ENCODE results near the gene POLH. TPM values are rescaled to one million over a fixed set of nuclear protein-coding genes. Genes with fewer than 3 reads are reported as not detected.

POLH gene
- total and polyA plus RNA-seq, 2 experiments from 2014 or later = 5.8 to 7.9 TPM

DNA sequence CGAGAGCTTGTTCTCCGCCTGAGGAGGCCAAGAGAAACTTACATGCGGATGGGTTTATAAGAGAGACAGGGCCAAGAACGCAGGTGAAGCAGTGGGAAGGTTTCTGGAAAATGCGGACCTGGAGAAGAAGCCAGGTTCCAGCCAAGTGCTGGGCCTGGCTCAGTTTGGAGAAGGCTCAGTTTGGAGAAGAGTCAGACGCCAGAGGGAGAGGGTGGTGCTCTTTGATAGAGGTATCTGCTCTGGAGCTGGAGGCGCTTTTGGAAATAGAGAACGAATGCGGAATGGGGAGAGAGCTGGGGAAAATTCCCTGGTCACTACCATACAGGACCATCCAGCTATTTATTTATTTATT, 69.6 kb downstream of the POLH start:
- peak overlapping the region; percentile 80 for H3K4me2 ChIP-seq
- Mint-ChIP-seq H3K9me3 (peaks cover 2% of the 10 kb centered on the region; the same call in 1 of the 3 replicates), H3K27me3 (ENCODE audit: insufficient read depth, low read depth, poor library complexity) (peaks cover 14% of the 10 kb centered on the region), H3K4me3 (peak overlapping the region; percentile 80), H3K4me1 (peaks cover 10% of the 10 kb centered on the region), H3K27ac (peak overlapping the region; percentile 87), H3K36me3 (ENCODE audit: low read depth) (peaks cover 16% of the 10 kb centered on the region)
- no peaks in the 10 kb centered on the region; the same call in 1 of the 2 replicates for H3K79me2 ChIP-seq (replicated peaks; ENCODE audit: insufficient read depth)
- H3K27ac ChIP-seq (ENCODE audit: low read depth) = peak overlapping the region; percentile 53; the same call in 1 of the 2 replicates
- peaks cover 6% of the 10 kb centered on the region for H3K4me1 ChIP-seq (ENCODE audit: insufficient read depth)
- no peaks in the 10 kb centered on the region for H3K27me3 ChIP-seq (ENCODE audit: insufficient read depth)
- DNase-seq (ENCODE audit: low spot score) (no peak), ATAC-seq (no peak)
- peak overlapping the region; percentile 56 for H3K4me3 ChIP-seq
- peaks cover 14% of the 10 kb centered on the region for H4K20me1 ChIP-seq (replicated peaks; ENCODE audit: insufficient read depth)
- peak overlapping the region; percentile 98 for H2AFZ ChIP-seq
- no peaks in the 10 kb centered on the region for H3K9me2 ChIP-seq (ENCODE audit: insufficient read depth)
- no peak for TF ChIP-seq CREB1 (CRISPR knock-in tag; IDR thresholded peaks at IDR 0.05; ENCODE audit: low read depth)
- TF ChIP-seq, protein P1, sequence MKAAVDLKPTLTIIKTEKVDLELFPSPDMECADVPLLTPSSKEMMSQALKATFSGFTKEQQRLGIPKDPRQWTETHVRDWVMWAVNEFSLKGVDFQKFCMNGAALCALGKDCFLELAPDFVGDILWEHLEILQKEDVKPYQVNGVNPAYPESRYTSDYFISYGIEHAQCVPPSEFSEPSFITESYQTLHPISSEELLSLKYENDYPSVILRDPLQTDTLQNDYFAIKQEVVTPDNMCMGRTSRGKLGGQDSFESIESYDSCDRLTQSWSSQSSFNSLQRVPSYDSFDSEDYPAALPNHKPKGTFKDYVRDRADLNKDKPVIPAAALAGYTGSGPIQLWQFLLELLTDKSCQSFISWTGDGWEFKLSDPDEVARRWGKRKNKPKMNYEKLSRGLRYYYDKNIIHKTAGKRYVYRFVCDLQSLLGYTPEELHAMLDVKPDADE (IDR thresholded peaks at IDR 0.05) = no peak
- no peak for TF ChIP-seq REST (IDR thresholded peaks at IDR 0.05; ENCODE audit: unreplicated experiment)
- TF ChIP-seq, protein P2, sequence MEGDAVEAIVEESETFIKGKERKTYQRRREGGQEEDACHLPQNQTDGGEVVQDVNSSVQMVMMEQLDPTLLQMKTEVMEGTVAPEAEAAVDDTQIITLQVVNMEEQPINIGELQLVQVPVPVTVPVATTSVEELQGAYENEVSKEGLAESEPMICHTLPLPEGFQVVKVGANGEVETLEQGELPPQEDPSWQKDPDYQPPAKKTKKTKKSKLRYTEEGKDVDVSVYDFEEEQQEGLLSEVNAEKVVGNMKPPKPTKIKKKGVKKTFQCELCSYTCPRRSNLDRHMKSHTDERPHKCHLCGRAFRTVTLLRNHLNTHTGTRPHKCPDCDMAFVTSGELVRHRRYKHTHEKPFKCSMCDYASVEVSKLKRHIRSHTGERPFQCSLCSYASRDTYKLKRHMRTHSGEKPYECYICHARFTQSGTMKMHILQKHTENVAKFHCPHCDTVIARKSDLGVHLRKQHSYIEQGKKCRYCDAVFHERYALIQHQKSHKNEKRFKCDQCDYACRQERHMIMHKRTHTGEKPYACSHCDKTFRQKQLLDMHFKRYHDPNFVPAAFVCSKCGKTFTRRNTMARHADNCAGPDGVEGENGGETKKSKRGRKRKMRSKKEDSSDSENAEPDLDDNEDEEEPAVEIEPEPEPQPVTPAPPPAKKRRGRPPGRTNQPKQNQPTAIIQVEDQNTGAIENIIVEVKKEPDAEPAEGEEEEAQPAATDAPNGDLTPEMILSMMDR (conservative IDR thresholded peaks at IDR 0.05; ENCODE audit: low read depth in 2 of 2) = no peak
- H3K36me3 ChIP-seq (ENCODE audit: insufficient read depth) = peaks cover 8% of the 10 kb centered on the region
- peaks cover 7% of the 10 kb centered on the region for H3F3A ChIP-seq (replicated peaks; ENCODE audit: low read depth)

DNA sequence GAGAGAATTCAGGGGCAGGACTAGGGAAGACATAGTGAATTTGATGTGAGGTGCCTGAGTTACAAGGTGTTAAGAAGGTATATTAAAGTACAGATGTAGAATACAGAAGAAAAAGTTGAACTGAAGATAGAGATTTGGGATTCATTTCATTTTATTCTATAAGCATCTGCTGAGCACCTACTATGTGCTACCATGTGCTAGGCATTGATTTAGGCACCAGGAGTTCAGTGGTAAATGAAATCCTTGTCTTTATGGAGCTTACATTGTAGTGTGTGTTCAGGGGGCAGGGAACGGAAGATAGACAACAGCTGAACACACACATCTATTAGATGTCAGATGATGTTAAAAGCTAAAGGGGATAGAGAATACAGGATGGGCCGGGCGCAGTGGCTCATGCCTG, 71.6 kb downstream of the POLH start:
- Mint-ChIP-seq H3K27me3 (ENCODE audit: insufficient read depth, low read depth, poor library complexity) (peaks cover 11% of the 10 kb centered on the region), H3K9me3 (peaks cover 2% of the 10 kb centered on the region; the same call in 1 of the 3 replicates), H3K4me3 (no peak overlapping the region), H3K36me3 (ENCODE audit: low read depth) (peaks cover 5% of the 10 kb centered on the region; the same call in 2 of the 3 replicates), H3K27ac (no peak overlapping the region), H3K4me1 (peaks cover 10% of the 10 kb centered on the region)
- Histone ChIP-seq H4K20me1 (replicated peaks; ENCODE audit: insufficient read depth) (peaks cover 1% of the 10 kb centered on the region; the same call in 1 of the 2 replicates), H3K79me2 (replicated peaks; ENCODE audit: insufficient read depth) (no peaks in the 10 kb centered on the region), H3K4me1 (ENCODE audit: insufficient read depth) (peaks cover 6% of the 10 kb centered on the region), H3K4me3 (no peak overlapping the region), H3K27ac (ENCODE audit: low read depth) (no peak overlapping the region), H3K9me2 (ENCODE audit: insufficient read depth) (no peaks in the 10 kb centered on the region), H2AFZ (no peak overlapping the region), H3F3A (replicated peaks; ENCODE audit: low read depth) (peaks cover 7% of the 10 kb centered on the region), H3K4me2 (no peak overlapping the region), H3K27me3 (ENCODE audit: insufficient read depth) (no peaks in the 10 kb centered on the region), H3K36me3 (ENCODE audit: insufficient read depth) (no peaks in the 10 kb centered on the region)
- TF ChIP-seq, protein P2 (conservative IDR thresholded peaks at IDR 0.05; ENCODE audit: low read depth in 2 of 2) = no peak
- no peak for TF ChIP-seq ZNF331 (CRISPR knock-in tag; IDR thresholded peaks at IDR 0.05; ENCODE audit: low read depth)
- TF ChIP-seq, protein P1 (IDR thresholded peaks at IDR 0.05) = no peak
- no peak for TF ChIP-seq JUNB (IDR thresholded peaks at IDR 0.05; ENCODE audit: unreplicated experiment)
- TF ChIP-seq EZH2phosphoT487 (IDR thresholded peaks at IDR 0.05; ENCODE audit: unreplicated experiment) = no peak
- no peak for TF ChIP-seq STAT1 (IDR thresholded peaks at IDR 0.05; ENCODE audit: unreplicated experiment)
- no peak for TF ChIP-seq POLR2AphosphoS5 (IDR thresholded peaks at IDR 0.05; ENCODE audit: low read depth)
- no peak for TF ChIP-seq NANOG (IDR thresholded peaks at IDR 0.05; ENCODE audit: borderline replicate concordance)
- TF ChIP-seq ZNF114 (CRISPR knock-in tag; IDR thresholded peaks at IDR 0.05) = no peak
- no peak for TF ChIP-seq CREB1 (CRISPR knock-in tag; IDR thresholded peaks at IDR 0.05; ENCODE audit: low read depth)
- DNase-seq (ENCODE audit: low spot score) (no peak), ATAC-seq (no peak)

Data from GM23338 (cell line).